Loucy (cell line): ENCODE measurements around the gene KNCN.

Experiments
- H2AFZ ChIP-seq: fragments of 200-600 bp; sonication (generic); 2 replicates; pipeline ENCODE4 v1.6.0; 2016; ENCODE audit warnings: antibody characterized with exemption, mild to moderate bottlenecking, low read length, moderate library complexity
- H3F3A ChIP-seq: fragments of 200-600 bp; 2 replicates; pipeline ENCODE4 v1.6.0; 2016; ENCODE audit warnings: antibody characterized with exemption, low read depth, mild to moderate bottlenecking
- H3K27me3 ChIP-seq: fragments of 200-600 bp; sonication (generic); 2 replicates; pipeline ENCODE4 v1.6.1; 2014; ENCODE audit warnings: low read length, mild to moderate bottlenecking; ENCODE audit not compliant: insufficient read depth, poor library complexity, severe bottlenecking
- H3K36me3 ChIP-seq: fragments of 200-600 bp; sonication (generic); 2 replicates; pipeline ENCODE4 v1.6.1; 2016; ENCODE audit warnings: low read length; ENCODE audit not compliant: insufficient read depth
- H3K4me1 ChIP-seq: fragments of 200-600 bp; sonication (generic); 2 replicates; pipeline ENCODE4 v1.5.1; 2014; ENCODE audit warnings: low read length, mild to moderate bottlenecking; ENCODE audit not compliant: insufficient read depth, poor library complexity, severe bottlenecking
- H3K4me2 ChIP-seq: fragments of 200-600 bp; sonication (generic); 2 replicates; pipeline ENCODE4 v1.6.0; 2014; ENCODE audit warnings: antibody characterized with exemption, low read length, low read depth, mild to moderate bottlenecking; ENCODE audit not compliant: poor library complexity, severe bottlenecking
- H3K4me3 ChIP-seq: fragments of 200-600 bp; sonication (generic); 2 replicates; pipeline ENCODE4 v1.5.1; 2014; ENCODE audit warnings: low read length, mild to moderate bottlenecking, mixed read lengths; ENCODE audit not compliant: poor library complexity, severe bottlenecking
- H3K79me2 ChIP-seq: fragments of 200-600 bp; sonication (generic); 2 replicates; pipeline ENCODE4 v1.6.1; 2014; ENCODE audit warnings: low read length; ENCODE audit not compliant: insufficient read depth
- H3K9ac ChIP-seq: fragments of 200-600 bp; sonication (generic); 2 replicates; pipeline ENCODE4 v1.6.0; 2014; ENCODE audit warnings: mild to moderate bottlenecking, low read depth, low read length, moderate library complexity; ENCODE audit not compliant: poor library complexity, severe bottlenecking
- H3K9me2 ChIP-seq: fragments of 200-600 bp; sonication (generic); replicated peaks from 2 replicates; pipeline ENCODE4 v1.6.1; 2016; ENCODE audit warnings: low read depth, low read length, mixed read lengths
- H3K9me3 ChIP-seq: fragments of 200-600 bp; sonication (generic); 2 replicates; pipeline ENCODE4 v1.6.1; 2014; ENCODE audit warnings: mild to moderate bottlenecking, antibody characterized with exemption, low read length, low read depth; ENCODE audit not compliant: insufficient read depth
- H4K20me1 ChIP-seq: fragments of 200-600 bp; sonication (generic); 2 replicates; pipeline ENCODE4 v1.6.0; 2014; ENCODE audit warnings: antibody characterized with exemption, low read length, mild to moderate bottlenecking; ENCODE audit not compliant: insufficient read depth, poor library complexity, severe bottlenecking
- CTCF ChIP-seq: fragments of 200-600 bp; sonication (generic); conservative IDR thresholded peaks from 2 replicates; pipeline ENCODE4 v1.5.1; 2014; ENCODE audit warnings: mild to moderate bottlenecking, antibody characterized with exemption, low read length
- EZH2phosphoT487 ChIP-seq: fragments of 200-600 bp; IDR thresholded peaks from 2 replicates; pipeline ENCODE4 v1.6.1; 2018; ENCODE audit warnings: antibody characterized with exemption, mild to moderate bottlenecking, moderate library complexity, borderline replicate concordance

KNCN gene

GRCh38 chr1:46528297-46528955, 23.0 kb downstream of the KNCN start:
- Histone ChIP-seq H3K36me3 (no peaks in the 10 kb centered on the region), H3K27me3 (no peaks in the 10 kb centered on the region), H3K4me1 (no peaks in the 10 kb centered on the region), H3K4me3 (no peak overlapping the region), H3K4me2 (no peak overlapping the region), H4K20me1 (no peaks in the 10 kb centered on the region), H3K79me2 (no peaks in the 10 kb centered on the region), H3F3A (no peaks in the 10 kb centered on the region), H2AFZ (no peak overlapping the region), H3K9me3 (no peaks in the 10 kb centered on the region), H3K9me2 (no peaks in the 10 kb centered on the region), H3K9ac (no peak overlapping the region)
- no peak; the same call in 1 of the 2 replicates for TF ChIP-seq CTCF
- no peak for TF ChIP-seq EZH2phosphoT487

DNA sequence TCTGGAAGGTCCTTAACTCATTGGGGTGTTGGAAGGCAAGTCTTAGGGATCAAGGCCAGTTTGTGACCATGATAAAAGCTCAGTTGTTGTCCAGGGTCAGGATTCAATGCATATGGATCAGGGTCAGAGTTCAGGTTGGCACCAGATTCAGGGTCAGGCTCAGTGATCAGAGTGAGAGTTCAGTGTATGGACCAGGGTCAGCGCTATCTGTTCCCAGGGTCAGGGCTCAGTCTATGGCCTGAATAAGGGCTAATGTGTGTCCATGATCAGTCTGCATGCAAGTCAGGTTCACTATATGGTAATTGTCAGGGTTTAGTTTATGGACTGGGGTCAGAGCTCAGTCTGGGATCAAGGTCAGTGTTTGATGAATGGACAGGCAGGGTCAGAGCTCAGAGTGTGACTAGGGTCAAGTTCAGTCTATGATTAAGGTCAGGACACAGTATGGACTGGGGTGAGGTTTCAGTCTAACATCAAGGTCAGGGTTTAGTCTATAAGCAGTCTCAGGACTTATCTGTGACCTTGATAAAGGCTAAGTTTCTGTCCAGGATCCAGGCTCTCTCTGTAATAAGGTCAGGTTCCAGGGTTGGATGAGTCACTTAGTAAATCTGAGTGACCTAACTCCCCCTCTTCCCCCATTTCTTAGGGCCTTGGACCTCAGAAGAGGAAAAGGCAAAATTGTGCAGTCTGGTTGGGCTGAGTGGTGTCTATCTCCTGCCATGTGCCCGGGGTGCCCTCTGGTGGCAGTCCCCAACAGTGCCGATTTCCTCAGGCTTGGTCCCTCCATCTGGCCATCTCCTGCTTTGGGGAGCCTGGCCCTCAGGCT, 23.8 kb downstream of the KNCN start:
- no peak overlapping the region for H3K4me3 ChIP-seq
- no peaks in the 10 kb centered on the region for H3K4me1 ChIP-seq
- no peaks in the 10 kb centered on the region for H3K9me3 ChIP-seq
- no peaks in the 10 kb centered on the region for H4K20me1 ChIP-seq
- H3K9ac ChIP-seq: no peak overlapping the region
- no peaks in the 10 kb centered on the region for H3K79me2 ChIP-seq
- no peak for TF ChIP-seq EZH2phosphoT487
- peak; percentile 96 for TF ChIP-seq CTCF
- H3K36me3 ChIP-seq: no peaks in the 10 kb centered on the region
- H3K4me2 ChIP-seq: no peak overlapping the region
- no peaks in the 10 kb centered on the region for H3K9me2 ChIP-seq
- H2AFZ ChIP-seq: no peak overlapping the region
- H3F3A ChIP-seq: no peaks in the 10 kb centered on the region
- H3K27me3 ChIP-seq: no peaks in the 10 kb centered on the region

DNA sequence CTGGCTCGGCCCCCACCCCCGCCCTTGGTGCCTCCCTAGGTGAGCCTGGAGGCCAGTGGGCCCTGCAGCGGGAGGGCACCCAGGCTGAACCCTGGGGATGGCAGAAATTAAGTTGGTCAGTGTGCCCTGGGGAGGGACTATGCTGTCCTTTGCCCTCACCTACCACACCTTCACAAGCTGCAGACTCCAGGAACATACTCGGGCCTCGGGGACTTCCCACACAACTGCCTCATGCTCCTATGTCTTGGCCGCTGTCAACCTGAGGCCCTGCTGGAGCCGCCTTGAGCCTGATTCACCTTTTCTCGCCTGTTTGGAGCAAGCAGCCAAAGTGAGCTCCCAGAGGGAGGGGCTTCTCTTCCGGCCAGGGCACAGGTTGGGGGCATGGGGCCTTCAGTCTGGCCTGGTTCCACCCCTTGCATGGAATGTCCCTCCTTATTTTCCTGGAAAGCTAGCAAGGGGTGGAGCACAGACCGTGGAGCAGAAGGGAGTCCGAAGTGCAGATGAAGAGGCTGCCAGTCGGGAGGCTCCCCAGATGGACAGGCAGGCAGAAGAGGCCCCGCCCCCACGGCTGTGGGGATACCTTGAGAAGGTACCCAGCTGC, 24.7 kb downstream of the KNCN start:
- no peak overlapping the region for H3K4me3 ChIP-seq
- H3K4me1 ChIP-seq: no peaks in the 10 kb centered on the region
- H3K4me2 ChIP-seq: no peak overlapping the region
- no peaks in the 10 kb centered on the region for H3K27me3 ChIP-seq
- H2AFZ ChIP-seq: no peak overlapping the region
- no peaks in the 10 kb centered on the region for H3K36me3 ChIP-seq
- no peak for TF ChIP-seq EZH2phosphoT487
- H3K79me2 ChIP-seq: no peaks in the 10 kb centered on the region
- H3K9me3 ChIP-seq: no peaks in the 10 kb centered on the region
- H4K20me1 ChIP-seq: no peaks in the 10 kb centered on the region
- no peaks in the 10 kb centered on the region for H3F3A ChIP-seq
- no peak overlapping the region for H3K9ac ChIP-seq
- H3K9me2 ChIP-seq: no peaks in the 10 kb centered on the region
